SK-N-SH (cell line): Measurements from ENCODE around the gene MED31.

Experiments
- CTCF ChIP-seq: fragments of 200-600 bp; sonication (generic); IDR thresholded peaks from 2 replicates; pipeline ENCODE4 v1.6.1; 2017; ENCODE audit warnings: antibody characterized with exemption, mild to moderate bottlenecking, moderate library complexity
- MAX ChIP-seq: IDR thresholded peaks from 2 replicates; pipeline ENCODE4 v1.4.0; 2012; ENCODE audit warnings: low read depth
- TCF12 ChIP-seq: IDR thresholded peaks from 2 replicates; pipeline ENCODE4 v1.4.0; 2012
- USF1 ChIP-seq: IDR thresholded peaks from 2 replicates; pipeline ENCODE4 v1.4.0; 2012; ENCODE audit warnings: low read depth, borderline replicate concordance

GRCh38 chr17:6651354-6651918 lies at the start of gene MED31, which contains the start of gene C17orf100:
- TF ChIP-seq TCF12 (no peak), CTCF (no peak), USF1 (no peak), MAX (peak; percentile 75; the same call in 1 of the 2 replicates)
